Fibroblast of skin of left quadriceps (primary cell): Measurements from ENCODE around the gene SPEG.
A peak's percentile ranks its signal among the peaks of the same experiment; 100 is the strongest.

ENCODE experiments used
- DNase-seq, 2 experiments: peaks; one replicate each; pipeline ENCODE4 v3.0.0-alpha.2; 2013; ENCODE audit warnings: low read depth in 2 of 2

The SPEG gene

GRCh38 chr2:219461669-219462068 is 27.0 kb downstream of the SPEG start:
- no peak for DNase-seq

DNA sequence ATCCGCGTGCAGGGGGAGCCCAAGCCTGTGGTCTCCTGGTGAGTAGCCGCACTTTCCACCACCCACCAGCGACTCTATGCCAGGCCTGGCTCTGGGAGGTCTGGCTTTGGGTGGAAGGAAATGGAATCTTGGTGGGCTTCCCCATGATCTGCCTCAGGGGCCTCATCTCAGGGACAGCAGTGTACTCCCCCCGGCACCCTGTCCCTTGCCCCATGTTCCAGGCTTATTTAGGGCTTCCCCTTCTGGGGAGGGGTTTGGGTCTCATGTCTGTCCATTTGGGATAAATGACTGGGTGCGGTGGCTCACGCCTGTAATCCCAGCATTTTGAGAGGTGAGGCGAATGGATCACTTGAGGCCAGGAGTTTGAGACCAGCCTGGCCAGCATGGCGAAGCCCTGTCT is 27.7 kb downstream of the SPEG start:
- no peak for DNase-seq

- no peak for DNase-seq
Observed at GRCh38 chr2:219464286-219465032, 29.8 kb downstream of the SPEG start.

GRCh38 chr2:219465659-219466561 is 31.3 kb downstream of the SPEG start:
- DNase-seq = no peak

DNA sequence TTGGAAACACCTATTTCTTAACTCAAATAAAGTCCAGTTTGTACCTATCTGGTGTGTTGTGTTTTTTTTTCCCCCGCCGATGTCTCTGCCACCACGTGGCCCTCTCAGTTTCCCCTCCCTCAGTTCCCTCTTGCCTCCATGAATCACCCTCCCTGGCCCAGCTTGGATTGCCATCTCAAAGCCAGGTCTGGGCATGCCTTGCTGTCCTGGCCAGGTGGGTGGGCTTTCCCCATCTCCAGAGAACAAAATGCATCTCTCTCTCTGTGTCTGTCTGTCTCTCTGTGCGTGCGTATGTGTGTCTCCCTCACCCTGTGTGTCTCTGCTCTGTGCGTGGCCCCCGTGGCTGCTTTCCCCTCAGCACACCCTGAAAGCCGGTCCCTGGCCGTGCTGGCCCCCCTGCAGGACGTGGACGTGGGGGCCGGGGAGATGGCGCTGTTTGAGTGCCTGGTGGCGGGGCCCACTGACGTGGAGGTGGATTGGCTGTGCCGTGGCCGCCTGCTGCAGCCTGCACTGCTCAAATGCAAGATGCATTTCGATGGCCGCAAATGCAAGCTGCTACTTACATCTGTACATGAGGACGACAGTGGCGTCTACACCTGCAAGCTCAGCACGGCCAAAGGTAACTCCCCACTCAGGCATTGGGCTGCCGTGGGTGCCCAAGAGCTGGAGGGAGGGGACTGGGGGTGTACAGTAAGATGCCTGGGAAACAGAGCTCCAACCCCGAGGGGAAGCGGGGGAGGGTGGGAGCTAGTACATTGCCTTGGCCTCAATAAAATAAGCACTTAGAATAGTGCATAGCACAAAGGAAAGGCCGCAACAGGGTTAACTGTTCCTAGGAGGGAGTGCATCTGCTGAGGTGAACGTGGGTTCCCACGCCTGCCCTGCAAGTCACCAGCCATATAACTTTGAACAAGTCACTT is 32.4 kb downstream of the SPEG start:
- no peak for DNase-seq

DNA sequence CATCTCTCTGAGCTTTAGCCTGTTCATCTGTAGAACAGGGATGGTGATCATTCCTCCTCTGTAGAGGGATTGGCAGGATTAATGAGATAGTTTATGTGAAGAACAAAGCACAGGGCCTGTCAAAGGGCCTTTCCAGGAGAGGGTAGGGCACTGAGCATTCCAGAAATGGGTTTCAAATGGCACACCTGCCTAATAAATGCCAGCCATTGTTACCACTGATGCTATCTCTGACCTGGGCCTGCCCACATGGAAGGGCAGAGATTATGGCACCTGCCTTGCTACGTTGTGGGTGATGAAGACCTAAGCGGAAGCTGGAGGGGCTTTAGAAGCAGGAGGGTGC is 33.1 kb downstream of the SPEG start:
- DNase-seq = no peak

GRCh38 chr2:219468410-219469185 is 34.0 kb downstream of the SPEG start:
- DNase-seq = no peak

GRCh38 chr2:219469186-219469724 is 34.6 kb downstream of the SPEG start:
- no peak for DNase-seq

- DNase-seq = no peak
Observed at GRCh38 chr2:219470429-219470828, 35.8 kb downstream of the SPEG start.

- no peak for DNase-seq
Observed at GRCh38 chr2:219471476-219472371, 37.1 kb downstream of the SPEG start.

DNA sequence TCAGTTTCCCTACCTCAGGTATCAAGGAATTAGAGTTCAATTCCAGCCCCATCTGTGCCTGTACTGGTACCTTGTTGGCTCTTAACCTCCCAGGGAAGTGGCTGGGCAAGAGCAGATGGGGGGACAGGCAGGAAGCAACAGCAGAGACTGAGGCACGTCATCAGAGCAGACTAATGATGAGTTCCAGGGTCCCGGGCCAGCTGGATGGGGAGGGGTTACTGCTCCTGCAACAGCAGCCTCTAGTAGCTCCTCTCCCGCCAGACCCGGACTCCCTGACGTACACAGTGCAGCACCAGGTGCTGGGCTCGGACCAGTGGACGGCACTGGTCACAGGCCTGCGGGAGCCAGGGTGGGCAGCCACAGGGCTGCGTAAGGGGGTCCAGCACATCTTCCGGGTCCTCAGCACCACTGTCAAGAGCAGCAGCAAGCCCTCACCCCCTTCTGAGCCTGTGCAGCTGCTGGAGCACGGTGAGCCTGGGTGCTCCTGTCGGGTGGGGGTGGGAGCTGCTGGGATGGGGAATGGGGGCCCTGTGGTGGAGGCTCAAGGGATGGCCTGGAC is 38.1 kb downstream of the SPEG start:
- no peak for DNase-seq

- DNase-seq = no peak
Observed at GRCh38 chr2:219473511-219473910, 38.9 kb downstream of the SPEG start.

DNA sequence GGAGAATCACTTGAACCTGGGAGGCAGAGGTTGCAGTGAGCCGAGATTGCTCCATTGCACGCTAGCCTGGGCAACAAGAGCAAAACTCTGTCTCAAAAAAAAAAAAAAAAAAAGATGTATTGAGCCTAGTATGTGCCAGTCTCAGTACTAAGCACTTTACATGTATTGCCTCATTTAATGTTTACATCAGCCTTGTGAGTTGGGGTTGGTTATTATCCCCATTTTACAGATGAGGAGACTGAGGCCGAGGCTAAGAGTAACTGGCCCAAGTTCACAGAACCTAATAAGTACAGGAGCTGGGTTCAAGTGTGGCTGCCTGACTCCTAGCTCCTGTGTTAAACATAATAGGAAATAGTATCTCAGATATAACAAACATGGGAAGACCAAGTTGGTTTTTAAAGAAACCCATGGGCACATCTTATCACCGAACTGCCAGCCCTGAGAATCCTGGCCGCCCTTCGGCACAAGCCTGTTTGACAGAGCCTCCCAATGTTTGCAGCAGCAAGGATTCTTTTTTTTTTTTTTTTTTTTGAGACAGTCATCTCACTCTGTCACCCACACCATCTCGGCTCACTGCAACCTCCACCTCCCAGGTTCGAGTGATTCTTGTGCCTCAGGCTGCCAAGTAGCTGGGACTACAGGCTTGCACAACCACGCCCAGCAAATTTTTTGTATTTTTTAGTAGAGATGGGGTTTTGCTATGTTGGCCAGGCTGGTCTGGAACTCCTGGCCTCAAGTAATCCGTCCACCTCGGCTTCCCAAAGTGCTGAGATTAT is 39.8 kb downstream of the SPEG start:
- DNase-seq = no peak

DNA sequence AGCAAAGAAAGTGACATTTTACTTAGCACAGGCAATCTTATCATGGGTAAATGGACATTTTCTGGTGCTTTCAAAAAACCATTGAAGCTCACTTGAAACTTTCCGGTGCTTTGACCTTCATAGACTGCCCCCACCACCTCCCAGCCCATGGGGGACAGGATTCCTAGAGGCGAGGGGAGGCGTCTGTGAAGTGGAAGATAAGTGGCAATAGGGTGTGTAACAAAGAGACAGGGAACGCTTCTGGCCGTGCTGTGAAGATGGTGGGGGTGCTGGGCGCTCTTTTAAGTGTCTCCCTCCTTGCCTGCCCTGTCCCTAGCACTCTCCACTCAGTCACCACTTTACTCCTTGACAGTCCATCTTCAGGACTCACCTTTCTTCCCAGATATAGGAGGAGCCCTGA is 40.6 kb downstream of the SPEG start:
- DNase-seq = no peak

- DNase-seq = peak; percentile 67 to 69
Observed at GRCh38 chr2:219475697-219476651, 41.3 kb downstream of the SPEG start.

GRCh38 chr2:219476652-219477151 is 42.1 kb downstream of the SPEG start:
- DNase-seq = no peak

- DNase-seq = no peak
Observed at GRCh38 chr2:219477179-219477578, 42.5 kb downstream of the SPEG start.
